Loucy (cell line): ENCODE data around the gene PABPN1L.

ENCODE experiments used
- CTCF ChIP-seq: fragments of 200-600 bp; sonication (generic); conservative IDR thresholded peaks from 2 replicates; pipeline ENCODE4 v1.5.1; 2014; ENCODE audit warnings: mild to moderate bottlenecking, antibody characterized with exemption, low read length
- EZH2phosphoT487 ChIP-seq: fragments of 200-600 bp; IDR thresholded peaks from 2 replicates; pipeline ENCODE4 v1.6.1; 2018; ENCODE audit warnings: antibody characterized with exemption, mild to moderate bottlenecking, moderate library complexity, borderline replicate concordance

GRCh38 chr16:88900662-88901052, 34.2 kb upstream of the PABPN1L start:
- TF ChIP-seq CTCF, result no peak
- no peak for TF ChIP-seq EZH2phosphoT487
